Ectodermal cell (in vitro differentiated cells): ENCODE data around the gene NUP50.

Experiments
- H3K27ac ChIP-seq: 2 replicates; pipeline ENCODE4 v1.7.0; 2013; ENCODE audit warnings: mild to moderate bottlenecking, low read depth, low read length; ENCODE audit not compliant: insufficient read depth, poor library complexity, severe bottlenecking
- H3K27me3 ChIP-seq: 2 replicates; pipeline ENCODE4 v1.7.0; 2013; ENCODE audit warnings: mild to moderate bottlenecking, low read length; ENCODE audit not compliant: insufficient read depth, control insufficient read depth, poor library complexity, severe bottlenecking
- H3K36me3 ChIP-seq: one replicate; pipeline ENCODE4 v1.7.0; 2013; ENCODE audit warnings: low read length; ENCODE audit not compliant: control insufficient read depth, insufficient read depth
- H3K4me1 ChIP-seq: one replicate; pipeline ENCODE4 v1.7.0; 2013; ENCODE audit warnings: low read length; ENCODE audit not compliant: control insufficient read depth, insufficient read depth
- H3K4me3 ChIP-seq: 2 replicates; pipeline ENCODE4 v1.7.0; 2013; ENCODE audit warnings: low read depth, low read length, control low read depth; ENCODE audit not compliant: insufficient read depth
- H3K9me3 ChIP-seq: 2 replicates; pipeline ENCODE4 v1.7.0; 2013; ENCODE audit warnings: mild to moderate bottlenecking, low read length, moderate library complexity; ENCODE audit not compliant: control insufficient read depth
- WGBS, 2 experiments: methylation state at CpG; one replicate each; pipeline ENCODE4 v1.1.7; 2013; ENCODE audit warnings: missing lambda C conversion rate in 2 of 2; 5-methylcytosine and 5-hydroxymethylcytosine counted together

The NUP50 gene

DNA sequence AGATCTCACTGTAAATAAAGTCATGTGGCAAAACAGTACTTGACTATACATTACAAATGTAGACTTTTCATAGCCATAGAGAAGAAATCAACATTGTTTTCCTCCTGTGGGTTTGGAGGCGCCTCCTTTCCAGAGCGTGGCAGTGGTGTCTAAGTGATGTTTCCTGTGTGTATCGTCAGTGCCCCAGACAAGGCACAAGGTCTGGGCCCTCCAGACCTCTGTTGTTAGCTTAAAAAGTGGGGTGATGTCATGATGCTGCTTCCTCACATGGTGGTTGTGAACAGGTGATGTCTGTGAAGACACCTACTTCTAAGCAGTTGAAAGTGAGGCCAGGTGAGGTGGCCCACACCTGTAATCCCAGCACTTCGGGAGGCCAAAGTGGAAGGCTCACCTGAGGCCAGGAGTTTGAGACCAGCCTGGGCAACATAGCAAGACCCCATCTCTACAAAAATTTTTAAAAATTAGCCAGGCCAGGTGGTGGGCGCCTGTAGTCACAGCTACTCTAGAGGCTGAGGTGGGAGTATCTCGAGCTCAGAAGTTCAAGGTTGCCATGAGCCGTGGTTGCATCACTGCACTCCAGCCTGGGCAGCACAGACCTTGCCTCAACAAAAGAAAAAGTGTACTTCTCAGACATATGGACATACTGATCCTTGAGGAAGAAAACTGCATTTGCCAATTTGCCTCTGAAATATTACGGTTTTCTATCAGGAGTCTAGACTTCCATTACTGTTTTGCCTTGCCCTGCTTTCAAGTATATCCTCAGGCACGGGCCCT lies 15.7 kb downstream of the NUP50 start:
- WGBS, 2 experiments: 93 to 94% methylated on average over 9 of the region's 9 CpGs
- Histone ChIP-seq H3K27me3 (no peaks in the 10 kb centered on the region), H3K36me3 (peaks cover 64% of the 10 kb centered on the region)

GRCh38 chr22:45180146-45180679 lies 16.5 kb downstream of the NUP50 start:
- Histone ChIP-seq H3K36me3 (peaks cover 64% of the 10 kb centered on the region), H3K27me3 (no peaks in the 10 kb centered on the region), H3K27ac (no peak overlapping the region), H3K4me3 (no peak overlapping the region), H3K4me1 (no peaks in the 10 kb centered on the region), H3K9me3 (no peaks in the 10 kb centered on the region)
- 87 to 93% methylated on average over 14 of the region's 14 CpGs for WGBS, 2 experiments

More for the DNA sequence above, 15.7 kb downstream of the NUP50 start:
- Histone ChIP-seq H3K27ac (no peak overlapping the region), H3K9me3 (no peaks in the 10 kb centered on the region), H3K4me3 (no peak overlapping the region), H3K4me1 (no peaks in the 10 kb centered on the region)

GRCh38 chr22:45181240-45181639 lies 17.5 kb downstream of the NUP50 start:
- Histone ChIP-seq H3K9me3 (no peaks in the 10 kb centered on the region), H3K27ac (no peak overlapping the region)

GRCh38 chr22:45181766-45182165 lies 18.0 kb downstream of the NUP50 start:
- no peaks in the 10 kb centered on the region for H3K4me1 ChIP-seq
- 92 to 99% methylated on average over 2 of the region's 2 CpGs for WGBS, 2 experiments
- H3K4me3 ChIP-seq: no peak overlapping the region
- peaks cover 60% of the 10 kb centered on the region for H3K36me3 ChIP-seq
- no peak overlapping the region for H3K27ac ChIP-seq
- no peaks in the 10 kb centered on the region for H3K27me3 ChIP-seq
- H3K9me3 ChIP-seq: no peaks in the 10 kb centered on the region

More at GRCh38 chr22:45181240-45181639, 17.5 kb downstream of the NUP50 start:
- 94 to 98% methylated on average over 4 of the region's 4 CpGs for WGBS, 2 experiments
- Histone ChIP-seq H3K27me3 (no peaks in the 10 kb centered on the region), H3K4me3 (no peak overlapping the region), H3K4me1 (no peaks in the 10 kb centered on the region), H3K36me3 (peaks cover 64% of the 10 kb centered on the region)

DNA sequence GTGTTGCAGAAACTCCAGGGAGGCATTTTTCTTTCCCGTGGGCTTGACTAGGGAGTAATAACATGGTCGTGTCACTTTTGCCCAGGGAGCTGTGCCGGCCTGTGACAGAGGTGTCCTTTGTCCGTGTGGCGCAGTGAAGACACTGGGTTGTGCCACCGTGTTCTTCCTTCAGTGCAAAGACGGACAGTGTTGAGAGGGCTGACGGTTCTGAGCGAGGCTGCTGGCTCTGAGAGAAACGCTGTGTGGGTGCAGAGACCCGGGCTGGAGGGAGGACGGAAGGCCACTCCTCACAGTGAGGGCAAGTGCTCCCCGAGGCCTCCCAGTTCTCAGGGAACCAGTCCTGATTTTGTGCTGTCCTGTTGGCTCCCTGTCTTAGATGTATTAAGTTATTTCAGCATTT lies 20.2 kb downstream of the NUP50 start:
- Histone ChIP-seq H3K4me1 (no peaks in the 10 kb centered on the region), H3K27me3 (no peaks in the 10 kb centered on the region), H3K9me3 (no peaks in the 10 kb centered on the region), H3K36me3 (peaks cover 50% of the 10 kb centered on the region), H3K27ac (no peak overlapping the region), H3K4me3 (no peak overlapping the region)
- WGBS, 2 experiments: 95% methylated on average over 13 of the region's 13 CpGs

GRCh38 chr22:45185718-45186514 lies 22.2 kb downstream of the NUP50 start:
- peaks cover 34% of the 10 kb centered on the region for H3K36me3 ChIP-seq
- H3K4me3 ChIP-seq: no peak overlapping the region

DNA sequence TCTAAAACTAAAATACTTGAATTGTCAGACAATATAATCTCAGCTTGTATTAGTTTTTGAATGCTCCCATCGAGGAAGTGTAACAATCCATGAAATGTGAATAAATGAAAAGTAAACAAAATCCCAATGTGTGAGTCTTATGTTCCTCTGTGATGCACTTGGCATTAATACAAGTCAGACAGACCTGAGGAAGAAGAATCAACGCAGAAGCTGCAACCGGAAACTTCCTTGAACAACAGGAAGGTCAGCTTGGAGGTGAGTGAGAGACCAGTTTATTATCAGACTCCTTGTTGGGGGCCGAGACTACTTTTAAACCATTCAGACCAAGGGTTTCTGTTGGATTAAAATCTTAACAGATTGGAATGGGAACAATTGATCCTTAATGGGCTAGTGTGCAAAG lies 24.2 kb downstream of the NUP50 start:
- Histone ChIP-seq H3K36me3 (peaks cover 18% of the 10 kb centered on the region), H3K4me1 (peaks cover 6% of the 10 kb centered on the region), H3K27ac (no peak overlapping the region), H3K9me3 (no peaks in the 10 kb centered on the region), H3K4me3 (no peak overlapping the region), H3K27me3 (no peaks in the 10 kb centered on the region)
- WGBS, 2 experiments: 93 to 97% methylated on average over 4 of the region's 4 CpGs

More at GRCh38 chr22:45185718-45186514, 22.2 kb downstream of the NUP50 start:
- Histone ChIP-seq H3K4me1 (no peaks in the 10 kb centered on the region), H3K27me3 (no peaks in the 10 kb centered on the region), H3K9me3 (no peaks in the 10 kb centered on the region), H3K27ac (no peak overlapping the region)
- 95 to 97% methylated on average over 16 of the region's 16 CpGs for WGBS, 2 experiments

GRCh38 chr22:45188779-45189178 lies 25.1 kb downstream of the NUP50 start:
- peaks cover 14% of the 10 kb centered on the region for H3K36me3 ChIP-seq
- no peak overlapping the region for H3K27ac ChIP-seq

GRCh38 chr22:45190202-45190872 lies 26.6 kb downstream of the NUP50 start:
- peaks cover 8% of the 10 kb centered on the region for H3K36me3 ChIP-seq
- H3K4me1 ChIP-seq: peaks cover 11% of the 10 kb centered on the region
- WGBS, 2 experiments: 90 to 94% methylated on average over 4 of the region's 4 CpGs
- H3K4me3 ChIP-seq: no peak overlapping the region
- no peaks in the 10 kb centered on the region for H3K9me3 ChIP-seq
- H3K27ac ChIP-seq: no peak overlapping the region
- no peaks in the 10 kb centered on the region for H3K27me3 ChIP-seq

More at GRCh38 chr22:45188779-45189178, 25.1 kb downstream of the NUP50 start:
- Histone ChIP-seq H3K4me3 (no peak overlapping the region), H3K4me1 (peaks cover 11% of the 10 kb centered on the region), H3K9me3 (no peaks in the 10 kb centered on the region), H3K27me3 (no peaks in the 10 kb centered on the region)
- 90 to 93% methylated on average over 16 of the region's 16 CpGs for WGBS, 2 experiments
